IMR-90 (cell line): ENCODE results near the gene HNRNPL. TPM values are rescaled to one million over a fixed set of nuclear protein-coding genes. Genes with fewer than 3 reads are reported as not detected.

Experiments used
- ATAC-seq: fragments of 200-7000 bp; cut with Tn5 transposase; 2 replicates; pipeline ENCODE4 v1.9.1; 2020; ENCODE audit warnings: low read depth, mild to moderate bottlenecking, moderate library complexity
- BruUV-seq: library from RNA; stranded (reverse); fragments of 400-500 nt; replicated peaks from 2 replicates; lab custom pipeline; 2021; lab: Mats Ljungman, UMichigan
- CTCF ChIA-PET: fragments of 300-600 bp; formaldehyde crosslinking; extraction: SDS; loops from one replicate; lab custom pipeline; 2021; ENCODE audit warnings: antibody characterized with exemption; lab: Yijun Ruan, JAX
- POLR2A ChIA-PET: fragments of 300-600 bp; sonication (Branson Sonifier 250); formaldehyde crosslinking; loops from one replicate; lab custom pipeline; 2022; ENCODE audit warnings: antibody characterized with exemption; ENCODE audit not compliant: unreplicated experiment; lab: Charles Lee
- DNase-seq: peaks from one replicate; pipeline ENCODE4 v3.0.0; 2013
- H2AFZ ChIP-seq: replicated peaks from 2 replicates; pipeline ENCODE3; 2013; ENCODE audit warnings: low read length, mild to moderate bottlenecking; ENCODE audit not compliant: poor library complexity
- H2AK5ac ChIP-seq: 2 replicates; pipeline ENCODE4 v1.6.1; 2013; ENCODE audit warnings: low read depth, low read length, inconsistent platforms
- H2AK9ac ChIP-seq: replicated peaks from 2 replicates; pipeline ENCODE3; 2013; ENCODE audit warnings: mild to moderate bottlenecking, low read depth, low read length, moderate library complexity; ENCODE audit not compliant: poor library complexity
- H2BK120ac ChIP-seq: 2 replicates; pipeline ENCODE4 v1.6.1; 2013; ENCODE audit warnings: low read depth, low read length, inconsistent platforms
- H2BK15ac ChIP-seq: 3 replicates; pipeline ENCODE4 v1.6.1; 2013; ENCODE audit warnings: low read depth, low read length, inconsistent platforms
- H2BK20ac ChIP-seq: 2 replicates; pipeline ENCODE4 v1.6.1; 2013; ENCODE audit warnings: low read depth, mild to moderate bottlenecking, inconsistent platforms, low read length, moderate library complexity
- H2BK5ac ChIP-seq: 2 replicates; pipeline ENCODE4 v1.6.1; 2013; ENCODE audit warnings: mild to moderate bottlenecking, low read depth, low read length, inconsistent platforms; ENCODE audit not compliant: poor library complexity, severe bottlenecking
- H3K14ac ChIP-seq: replicated peaks from 2 replicates; pipeline ENCODE4 v1.6.1; 2013; ENCODE audit warnings: low read depth, low read length, inconsistent platforms
- H3K18ac ChIP-seq: 2 replicates; pipeline ENCODE4 v1.6.1; 2013; ENCODE audit warnings: low read depth, low read length, control low read depth
- H3K23ac ChIP-seq: 2 replicates; pipeline ENCODE4 v1.6.1; 2013; ENCODE audit warnings: low read depth, low read length, inconsistent platforms
- H3K27ac ChIP-seq: 2 replicates; pipeline ENCODE4 v1.5.1; 2013; ENCODE audit warnings: mild to moderate bottlenecking, control low read depth, low read length; ENCODE audit not compliant: insufficient read depth
- H3K27me3 ChIP-seq: 2 replicates; pipeline ENCODE4 v1.6.1; 2013; ENCODE audit warnings: low read length; ENCODE audit not compliant: control insufficient read depth, insufficient read depth
- H3K36me3 ChIP-seq: 2 replicates; pipeline ENCODE4 v1.6.1; 2013; ENCODE audit warnings: low read length, mixed read lengths; ENCODE audit not compliant: control insufficient read depth, insufficient read depth
- H3K4ac ChIP-seq: 2 replicates; pipeline ENCODE4 v1.6.1; 2013; ENCODE audit warnings: low read depth, low read length, inconsistent platforms
- H3K4me1 ChIP-seq: 2 replicates; pipeline ENCODE4 v1.6.1; 2013; ENCODE audit warnings: low read length, mixed read lengths; ENCODE audit not compliant: control insufficient read depth, insufficient read depth
- H3K4me2 ChIP-seq: 2 replicates; pipeline ENCODE4 v1.6.1; 2013; ENCODE audit warnings: low read depth, mild to moderate bottlenecking, control low read depth, low read length, moderate library complexity
- H3K4me3 ChIP-seq: 2 replicates; pipeline ENCODE4 v1.5.1; 2013; ENCODE audit warnings: low read depth, mild to moderate bottlenecking, control low read depth, low read length, moderate library complexity; ENCODE audit not compliant: insufficient read depth
- H3K56ac ChIP-seq: 2 replicates; pipeline ENCODE4 v1.6.1; 2013; ENCODE audit warnings: low read length, inconsistent platforms; ENCODE audit not compliant: insufficient read depth; ENCODE audit errors: extremely low read depth
- H3K79me1 ChIP-seq, 2 experiments: 2 replicates each; pipeline ENCODE4 v1.6.1; 2013; ENCODE audit warnings: low read length in 2 of 2, inconsistent platforms in 1 of 2, low read depth in 1 of 2
- H3K9ac ChIP-seq: 2 replicates; pipeline ENCODE4 v1.6.1; 2013; ENCODE audit warnings: low read depth, low read length, control low read depth
- H3K9me1 ChIP-seq: 2 replicates; pipeline ENCODE4 v1.6.1; 2013; ENCODE audit warnings: low read length, inconsistent platforms; ENCODE audit not compliant: insufficient read depth
- H3K9me3 ChIP-seq: 2 replicates; pipeline ENCODE4 v1.6.1; 2013; ENCODE audit warnings: low read length; ENCODE audit not compliant: control insufficient read depth, insufficient read depth
- H4K20me1 ChIP-seq: 2 replicates; pipeline ENCODE4 v1.6.1; 2013; ENCODE audit warnings: low read length, inconsistent platforms; ENCODE audit not compliant: insufficient read depth
- H4K5ac ChIP-seq: 2 replicates; pipeline ENCODE4 v1.6.1; 2013; ENCODE audit warnings: mild to moderate bottlenecking, low read depth, low read length, control low read depth
- H4K8ac ChIP-seq, 2 experiments: 2 replicates each; pipeline ENCODE4 v1.6.1; 2013; ENCODE audit warnings: low read depth in 2 of 2, low read length in 2 of 2, control low read depth in 1 of 2, inconsistent platforms in 1 of 2
- H4K91ac ChIP-seq: 2 replicates; pipeline ENCODE4 v1.6.1; 2013; ENCODE audit warnings: low read depth, low read length, inconsistent platforms; ENCODE audit not compliant: insufficient read depth
- CEBPB ChIP-seq: IDR thresholded peaks from 2 replicates; pipeline ENCODE4 v1.6.1; 2012; ENCODE audit warnings: low read depth, low read length, improper control_type of control experiment
- MAZ ChIP-seq: IDR thresholded peaks from 2 replicates; pipeline ENCODE4 v1.6.1; 2012; ENCODE audit warnings: low read depth, mild to moderate bottlenecking, low read length, improper control_type of control experiment, moderate library complexity, borderline replicate concordance
- POLR2A ChIP-seq: IDR thresholded peaks from 2 replicates; pipeline ENCODE4 v1.6.1; 2012; ENCODE audit warnings: mild to moderate bottlenecking, low read depth, low read length
- RCOR1 ChIP-seq: IDR thresholded peaks from 2 replicates; pipeline ENCODE4 v1.6.1; 2012; ENCODE audit warnings: mild to moderate bottlenecking, low read length, improper control_type of control experiment; ENCODE audit not compliant: insufficient replicate concordance
- RFX5 ChIP-seq: IDR thresholded peaks from 2 replicates; pipeline ENCODE4 v1.8.0; 2012; ENCODE audit warnings: low read depth, mild to moderate bottlenecking, low read length, moderate library complexity
- WGBS, 2 experiments: methylation state at CpG; one replicate each; pipeline versions ENCODE4 v1.1.5 to v1.1.7; 2013; ENCODE audit warnings: missing lambda C conversion rate in 2 of 2; ENCODE audit not compliant: insufficient read length in 1 of 2; ENCODE audit errors: extremely low coverage in 2 of 2; 5-methylcytosine and 5-hydroxymethylcytosine counted together
- dilution Hi-C: fragments of 300-500 bp; cut with HindIII; formaldehyde crosslinking; loops from one replicate; pipeline ENCODE4 v1.14.3; 2018; ENCODE audit warnings: low sequenced_read_pairs; ENCODE audit not compliant: unreplicated experiment
- in situ Hi-C: fragments of 300-500 bp; cut with MboI; formaldehyde crosslinking; loops from 3 replicates; pipeline ENCODE4 v1.14.3; 2019; ENCODE audit warnings: low sequenced_read_pairs, inconsistent platforms, mixed read lengths
- intact Hi-C: fragments of 100-400 bp; cut with micrococcal nuclease; formaldehyde crosslinking; loops from 2 replicates; pipeline ENCODE4 v1.10.0; 2022
- polyA plus RNA-seq, 3 experiments: library from polyadenylated mRNA; depleted of rRNA; stranded (reverse); fragments of >200 nt; gene quantifications; 2 replicates each; pipeline ENCODE4 v1.2.3, GENCODE V29; 2012; ENCODE audit warnings: low replicate concordance in 1 of 3
- total RNA-seq: library from RNA; depleted of rRNA; stranded (reverse); fragments of >200 nt; gene quantifications from 2 replicates; pipeline ENCODE4 v1.2.3, GENCODE V29; 2012
- TF ChIP-seq, protein P1 (sequence below): conservative IDR thresholded peaks from 2 replicates; pipeline ENCODE4 v1.5.1; 2012; ENCODE audit warnings: mild to moderate bottlenecking, low read depth, low read length, improper control_type of control experiment

Gene HNRNPL
- total and polyA plus RNA-seq, 2 of the 4 experiments (the other 2 are of a cell fraction), result 277 to 429 TPM

DNA sequence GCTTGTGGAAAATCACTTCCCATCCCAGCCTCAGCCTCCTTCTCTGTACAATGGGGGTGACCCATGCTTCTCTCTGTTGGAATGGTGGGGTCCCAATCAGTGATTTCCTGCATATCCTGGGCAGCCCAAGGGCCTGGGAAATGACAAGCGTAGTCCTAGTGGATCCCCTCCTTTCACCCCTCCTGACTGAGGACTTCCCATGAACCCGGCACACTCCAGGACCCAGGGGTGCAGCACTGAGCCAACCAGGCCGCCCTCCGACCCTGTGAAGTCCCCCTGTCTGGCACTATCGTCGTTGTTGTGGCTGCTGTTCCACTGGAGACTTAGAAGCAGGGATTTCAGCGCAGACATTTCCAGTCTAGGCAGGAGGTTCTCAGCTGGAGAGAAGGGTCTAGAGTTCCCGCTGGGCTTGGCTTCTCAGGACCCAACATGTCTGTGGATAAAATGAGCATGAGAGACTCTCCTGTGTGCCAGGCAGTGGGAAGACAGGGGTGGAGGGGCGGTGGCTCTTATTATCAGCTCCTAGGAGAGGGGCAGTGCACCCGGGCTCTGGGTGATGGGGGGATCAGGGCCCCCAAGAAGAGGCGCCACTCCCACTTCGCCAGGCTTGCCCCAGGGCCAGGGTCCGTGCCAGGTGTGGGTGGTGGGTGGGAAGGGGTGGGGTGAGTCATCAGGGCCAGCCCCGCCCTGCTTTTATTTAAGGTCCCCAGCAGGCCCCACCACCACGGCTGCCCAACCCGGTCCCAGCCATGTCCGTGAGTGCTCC, 61.1 kb downstream of the HNRNPL start, which contains the start of gene LGALS7B:
Gene LGALS7B, plus strand, starts transcription at position 723 of the 766 bp plus-strand sequence. Its CDS starts 27 bp downstream, at position 750.
- no peak within 1 kb of the TSS for H3K18ac ChIP-seq
- POLR2A ChIA-PET, result no interaction called here
- dilution Hi-C loops, result no loop called here
- BruUV-seq, result no TSS peak
- H3K27me3 ChIP-seq, result no peaks in the 10 kb centered on the region; the same call in 1 of the 2 replicates
- no peak within 1 kb of the TSS for H3K14ac ChIP-seq
- H2AK9ac ChIP-seq, result no peak within 1 kb of the TSS
- H3K9ac ChIP-seq, result no peak within 1 kb of the TSS
- H3K4me2 ChIP-seq, result no peak within 1 kb of the TSS
- no peak within 1 kb of the TSS for H2AK5ac ChIP-seq
- no peak for DNase-seq
- no peak within 1 kb of the TSS for H4K8ac ChIP-seq
- H2BK15ac ChIP-seq, result no peak within 1 kb of the TSS
- H2AFZ ChIP-seq, result peak within 1 kb of the TSS; percentile 67
- TF ChIP-seq RFX5, result no peak
- TF ChIP-seq, protein P1, sequence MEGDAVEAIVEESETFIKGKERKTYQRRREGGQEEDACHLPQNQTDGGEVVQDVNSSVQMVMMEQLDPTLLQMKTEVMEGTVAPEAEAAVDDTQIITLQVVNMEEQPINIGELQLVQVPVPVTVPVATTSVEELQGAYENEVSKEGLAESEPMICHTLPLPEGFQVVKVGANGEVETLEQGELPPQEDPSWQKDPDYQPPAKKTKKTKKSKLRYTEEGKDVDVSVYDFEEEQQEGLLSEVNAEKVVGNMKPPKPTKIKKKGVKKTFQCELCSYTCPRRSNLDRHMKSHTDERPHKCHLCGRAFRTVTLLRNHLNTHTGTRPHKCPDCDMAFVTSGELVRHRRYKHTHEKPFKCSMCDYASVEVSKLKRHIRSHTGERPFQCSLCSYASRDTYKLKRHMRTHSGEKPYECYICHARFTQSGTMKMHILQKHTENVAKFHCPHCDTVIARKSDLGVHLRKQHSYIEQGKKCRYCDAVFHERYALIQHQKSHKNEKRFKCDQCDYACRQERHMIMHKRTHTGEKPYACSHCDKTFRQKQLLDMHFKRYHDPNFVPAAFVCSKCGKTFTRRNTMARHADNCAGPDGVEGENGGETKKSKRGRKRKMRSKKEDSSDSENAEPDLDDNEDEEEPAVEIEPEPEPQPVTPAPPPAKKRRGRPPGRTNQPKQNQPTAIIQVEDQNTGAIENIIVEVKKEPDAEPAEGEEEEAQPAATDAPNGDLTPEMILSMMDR, result no peak
- TF ChIP-seq POLR2A, result no peak
- no peak for TF ChIP-seq MAZ
- TF ChIP-seq RCOR1, result no peak
- TF ChIP-seq CEBPB, result no peak
- CTCF ChIA-PET, result no interaction called here
- no peaks in the 10 kb centered on the region for H3K9me3 ChIP-seq
- intact Hi-C loops, result no loop called here
- no peak within 1 kb of the TSS for H3K4ac ChIP-seq
- WGBS, 2 experiments, result 30% methylated on average over 4 of the region's 17 CpGs; no CpG with 5 or more reads in 1 of the 2 experiments
- no peaks in the 10 kb centered on the region for H3K36me3 ChIP-seq
- H4K5ac ChIP-seq, result no peak within 1 kb of the TSS
- no peaks in the 10 kb centered on the region for H3K79me1 ChIP-seq
- no peak within 1 kb of the TSS for H2BK120ac ChIP-seq
- no peaks in the 10 kb centered on the region for H4K20me1 ChIP-seq
- H3K4me1 ChIP-seq, result peaks cover 5% of the 10 kb centered on the region
- H3K9me1 ChIP-seq, result peaks cover 3% of the 10 kb centered on the region; the same call in 1 of the 2 replicates
- no peak for ATAC-seq
- H3K23ac ChIP-seq, result no peak within 1 kb of the TSS
- in situ Hi-C loops, result no loop called here
- no peak within 1 kb of the TSS for H3K4me3 ChIP-seq
- H3K56ac ChIP-seq, result no peak within 1 kb of the TSS
- no peak within 1 kb of the TSS for H2BK5ac ChIP-seq
- H3K27ac ChIP-seq, result no peak within 1 kb of the TSS
- H4K91ac ChIP-seq, result no peak within 1 kb of the TSS
- H2BK20ac ChIP-seq, result no peak within 1 kb of the TSS
